Testis (tissue), 2 donors: ENCODE results near the gene DUXA.

Source experiments
- POLR2A ChIP-seq: fragments of 450-650 bp; IDR thresholded peaks from one replicate; pipeline ENCODE4 v1.6.1; 2017; ENCODE audit warnings: antibody characterized with exemption, mild to moderate bottlenecking, moderate library complexity
- TF ChIP-seq, protein P1 (sequence below), 3 experiments: fragments of 450-650 bp in 2 of 3; fragments of 200-600 bp in 1 of 3; sonication (generic) in 1 of 3; IDR thresholded peaks; one replicate each; pipeline ENCODE4 v1.5.1; 2016 to 2019; ENCODE audit warnings: antibody characterized with exemption in 3 of 3, mild to moderate bottlenecking in 2 of 3, moderate library complexity in 1 of 3

GRCh38 chr19:57111329-57111644 lies 56.0 kb downstream of the DUXA start:
- TF ChIP-seq, protein P1, sequence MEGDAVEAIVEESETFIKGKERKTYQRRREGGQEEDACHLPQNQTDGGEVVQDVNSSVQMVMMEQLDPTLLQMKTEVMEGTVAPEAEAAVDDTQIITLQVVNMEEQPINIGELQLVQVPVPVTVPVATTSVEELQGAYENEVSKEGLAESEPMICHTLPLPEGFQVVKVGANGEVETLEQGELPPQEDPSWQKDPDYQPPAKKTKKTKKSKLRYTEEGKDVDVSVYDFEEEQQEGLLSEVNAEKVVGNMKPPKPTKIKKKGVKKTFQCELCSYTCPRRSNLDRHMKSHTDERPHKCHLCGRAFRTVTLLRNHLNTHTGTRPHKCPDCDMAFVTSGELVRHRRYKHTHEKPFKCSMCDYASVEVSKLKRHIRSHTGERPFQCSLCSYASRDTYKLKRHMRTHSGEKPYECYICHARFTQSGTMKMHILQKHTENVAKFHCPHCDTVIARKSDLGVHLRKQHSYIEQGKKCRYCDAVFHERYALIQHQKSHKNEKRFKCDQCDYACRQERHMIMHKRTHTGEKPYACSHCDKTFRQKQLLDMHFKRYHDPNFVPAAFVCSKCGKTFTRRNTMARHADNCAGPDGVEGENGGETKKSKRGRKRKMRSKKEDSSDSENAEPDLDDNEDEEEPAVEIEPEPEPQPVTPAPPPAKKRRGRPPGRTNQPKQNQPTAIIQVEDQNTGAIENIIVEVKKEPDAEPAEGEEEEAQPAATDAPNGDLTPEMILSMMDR (IDR thresholded peaks at IDR 0.05) = no peak
- no peak for TF ChIP-seq POLR2A
